GM21360 (cell line): Measurements from ENCODE around the gene SETD6.

ENCODE experiments used
- ATAC-seq: cut with Tn5 transposase; IDR thresholded peaks from one replicate; pipeline ENCODE4 v1.9.1; 2021; ENCODE audit warnings: mild to moderate bottlenecking, moderate library complexity; ENCODE audit not compliant: unreplicated experiment

SETD6 gene

DNA sequence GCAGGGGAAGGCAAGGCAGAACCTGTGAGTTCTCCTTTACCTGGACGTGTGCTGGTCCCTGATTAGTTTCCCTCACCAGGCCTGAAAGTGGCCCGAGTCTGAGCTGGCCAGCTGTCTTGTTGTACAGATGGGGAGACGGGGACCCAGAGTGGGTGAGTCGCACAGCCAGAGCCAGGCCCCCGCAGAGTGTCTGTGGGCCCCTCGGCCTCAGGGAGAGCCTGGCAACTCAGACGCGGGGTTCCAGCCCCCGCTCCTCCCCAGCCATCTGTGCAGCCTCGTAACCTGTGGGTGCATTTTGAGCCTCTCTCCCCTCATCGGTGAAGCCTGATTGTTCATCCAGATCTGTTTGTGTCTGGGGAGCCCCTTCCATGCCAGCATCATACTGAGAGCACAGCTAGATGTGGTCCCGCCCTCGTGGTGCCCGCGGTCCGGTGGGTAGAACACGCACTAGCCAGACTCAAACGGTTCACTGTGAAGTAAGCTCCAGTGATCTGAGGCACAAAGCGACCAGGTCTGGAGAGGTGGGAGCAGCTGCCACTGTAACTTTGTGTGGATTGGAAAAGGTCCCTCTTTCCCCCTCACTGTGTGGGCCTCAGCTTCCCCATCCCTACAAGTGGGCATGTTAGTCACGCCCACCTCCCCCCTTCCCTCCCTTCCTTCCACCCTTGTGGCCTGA lies 21.4 kb upstream of the SETD6 start:
- no peak for ATAC-seq

DNA sequence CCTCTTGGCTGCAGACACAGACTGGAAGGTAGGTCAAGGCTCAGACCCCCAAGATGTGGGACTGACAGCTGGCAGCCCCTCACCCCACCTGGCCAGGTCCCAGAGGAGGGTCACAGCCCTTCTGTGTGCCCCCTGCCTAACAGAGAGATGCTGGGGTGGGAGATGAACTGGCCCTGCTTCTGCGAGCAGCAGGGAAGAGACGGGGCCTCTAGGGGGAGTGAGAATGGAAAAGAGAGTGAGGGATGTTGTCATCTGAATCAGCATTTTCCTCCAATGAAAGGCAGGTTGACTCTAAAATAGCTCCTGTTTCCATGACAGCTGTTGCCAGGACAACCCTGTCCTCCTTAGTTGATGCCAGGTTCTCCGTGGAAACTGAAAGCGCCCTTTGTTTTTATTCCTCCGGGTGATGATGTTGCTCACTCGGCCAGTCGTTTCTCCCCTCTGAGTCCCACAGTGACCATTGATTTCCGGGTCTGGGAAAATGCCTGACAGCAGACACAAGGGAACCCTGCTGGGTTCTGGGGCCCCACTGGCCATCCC lies 20.3 kb upstream of the SETD6 start:
- ATAC-seq = peak; percentile 68

DNA sequence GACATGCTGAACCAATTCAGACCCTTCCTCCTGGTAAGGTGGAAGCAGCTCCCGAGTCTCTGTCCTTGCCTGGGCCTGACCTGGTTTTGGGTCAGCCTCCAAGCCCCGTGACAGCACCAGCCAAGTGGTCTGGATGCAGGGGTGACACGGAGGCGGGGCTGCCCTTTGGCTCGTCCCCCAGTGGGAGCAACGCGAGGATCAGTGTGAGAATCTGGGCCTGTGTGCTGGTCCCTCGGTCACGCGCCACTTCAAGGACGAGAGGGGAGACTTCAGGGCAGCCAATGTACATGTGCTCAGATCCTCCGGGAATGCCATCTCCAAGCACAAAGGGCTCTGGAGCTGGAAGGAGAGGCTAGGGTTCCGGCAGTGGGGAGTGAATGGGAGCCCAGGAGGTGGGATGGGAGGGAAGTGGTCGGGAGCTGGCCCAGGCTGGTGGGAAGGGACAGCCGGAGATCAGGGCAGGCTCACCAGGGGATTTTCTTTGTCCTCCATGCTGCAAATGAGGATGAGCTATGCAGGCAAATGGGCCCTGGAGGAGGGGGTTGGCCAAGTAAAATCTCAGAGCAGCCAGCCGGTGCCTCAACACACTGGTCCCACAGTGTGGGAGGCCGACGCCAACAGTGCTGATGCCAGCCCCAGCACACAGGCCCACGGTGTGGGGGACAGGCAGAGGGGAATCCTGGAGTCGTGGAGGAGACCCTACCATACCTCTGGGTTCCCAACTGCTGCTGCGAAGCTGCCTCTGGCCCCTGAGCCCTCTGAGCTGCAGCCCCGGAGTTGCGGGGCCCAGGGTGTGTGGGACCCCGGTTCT lies 19.6 kb upstream of the SETD6 start:
- no peak for ATAC-seq

DNA sequence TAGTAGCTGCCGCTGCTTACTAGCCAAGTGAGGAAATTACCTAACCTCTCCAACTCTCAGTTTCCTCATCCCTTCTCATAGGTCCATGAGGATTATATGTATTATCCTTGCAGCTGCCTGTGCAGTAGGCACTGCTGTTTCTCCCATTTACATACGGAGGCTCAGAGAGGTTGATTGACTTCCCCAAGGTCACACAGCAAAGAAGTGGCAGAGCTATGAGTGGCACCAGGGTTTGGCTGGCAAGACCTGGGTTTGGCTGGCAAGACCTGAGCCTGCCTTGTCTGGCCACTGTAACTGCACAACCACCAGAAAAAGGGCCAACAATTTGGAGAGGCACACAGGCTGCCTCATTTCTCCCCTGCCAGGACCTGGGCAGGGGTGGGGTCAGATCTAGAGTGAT lies 17.8 kb upstream of the SETD6 start:
- ATAC-seq = no peak

DNA sequence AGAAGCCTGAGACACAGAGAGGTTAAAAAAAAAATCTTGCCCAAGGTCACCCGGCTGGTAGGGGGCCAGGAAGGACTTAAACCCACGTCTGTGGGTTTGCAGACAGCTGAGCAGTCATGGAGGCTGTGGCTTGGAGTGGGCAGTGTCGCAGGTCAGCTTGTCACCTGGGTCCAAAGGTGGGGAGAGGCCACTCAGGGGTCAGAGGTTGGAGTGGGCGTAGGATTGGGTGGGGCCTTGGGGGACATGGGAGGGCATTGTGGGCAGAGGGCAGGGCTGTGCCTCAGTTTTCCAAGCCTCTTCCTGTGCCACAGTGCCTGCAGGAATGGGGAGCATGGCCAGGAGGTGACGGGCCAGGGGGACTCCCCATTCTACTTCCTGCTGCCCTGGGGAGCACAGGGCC lies 17.4 kb upstream of the SETD6 start:
- ATAC-seq = no peak

DNA sequence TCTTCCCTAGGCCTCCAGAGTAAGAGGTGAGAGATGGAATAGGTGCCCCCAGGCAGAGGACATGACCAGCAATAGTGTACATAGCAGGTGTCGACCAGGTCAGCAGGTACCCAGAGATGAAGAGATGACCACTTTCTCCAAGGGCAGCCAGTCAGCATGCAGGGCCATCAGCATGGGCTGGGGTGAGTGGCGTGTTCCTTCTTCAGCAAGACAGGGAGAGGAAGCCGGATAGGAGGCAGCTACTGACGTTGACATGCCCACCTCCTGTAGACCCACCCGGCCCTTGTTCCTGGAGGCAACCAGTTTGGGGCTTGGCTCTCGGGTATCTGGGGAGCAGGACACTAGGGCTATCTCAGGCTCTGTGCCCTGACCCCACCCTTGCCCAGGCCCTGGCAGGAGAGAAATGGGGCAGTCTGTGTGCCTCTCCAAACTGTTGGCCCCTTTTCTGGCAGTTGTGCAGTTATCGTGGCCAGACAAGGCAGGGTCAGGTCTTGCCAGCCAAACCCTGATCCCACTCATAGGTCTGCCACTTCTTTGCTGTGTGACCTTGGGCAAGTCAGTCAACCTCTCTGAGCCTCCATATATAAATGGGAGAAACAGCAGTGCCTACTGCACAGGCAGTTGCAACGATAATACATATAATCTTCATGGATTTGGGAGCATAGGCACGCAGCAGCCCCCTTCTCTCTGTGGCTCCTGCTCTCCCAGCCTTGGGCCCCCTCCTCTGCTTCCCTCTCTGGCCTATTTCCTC lies 16.8 kb upstream of the SETD6 start:
- ATAC-seq = no peak

DNA sequence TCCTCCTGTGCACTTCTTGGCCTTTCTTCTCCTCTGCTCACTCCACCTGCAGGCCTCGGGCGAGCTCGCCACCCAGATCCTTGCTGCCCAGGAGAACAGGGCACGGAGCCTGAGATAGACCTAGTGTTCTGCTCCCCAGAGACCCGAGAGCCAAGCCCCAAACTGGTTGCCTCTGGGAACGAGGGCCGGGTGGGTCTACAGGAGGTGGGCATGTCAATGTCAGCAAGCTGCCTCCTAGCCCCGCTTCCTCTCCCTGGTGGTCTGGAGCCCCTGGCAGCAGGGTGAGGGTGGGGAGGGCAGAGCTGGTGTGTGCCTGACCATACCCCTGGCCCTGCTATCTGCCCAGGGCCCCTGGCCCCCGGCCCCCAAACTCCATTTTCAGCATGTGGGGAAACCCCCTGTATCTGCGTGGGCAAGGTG lies 16.2 kb upstream of the SETD6 start:
- no peak for ATAC-seq

DNA sequence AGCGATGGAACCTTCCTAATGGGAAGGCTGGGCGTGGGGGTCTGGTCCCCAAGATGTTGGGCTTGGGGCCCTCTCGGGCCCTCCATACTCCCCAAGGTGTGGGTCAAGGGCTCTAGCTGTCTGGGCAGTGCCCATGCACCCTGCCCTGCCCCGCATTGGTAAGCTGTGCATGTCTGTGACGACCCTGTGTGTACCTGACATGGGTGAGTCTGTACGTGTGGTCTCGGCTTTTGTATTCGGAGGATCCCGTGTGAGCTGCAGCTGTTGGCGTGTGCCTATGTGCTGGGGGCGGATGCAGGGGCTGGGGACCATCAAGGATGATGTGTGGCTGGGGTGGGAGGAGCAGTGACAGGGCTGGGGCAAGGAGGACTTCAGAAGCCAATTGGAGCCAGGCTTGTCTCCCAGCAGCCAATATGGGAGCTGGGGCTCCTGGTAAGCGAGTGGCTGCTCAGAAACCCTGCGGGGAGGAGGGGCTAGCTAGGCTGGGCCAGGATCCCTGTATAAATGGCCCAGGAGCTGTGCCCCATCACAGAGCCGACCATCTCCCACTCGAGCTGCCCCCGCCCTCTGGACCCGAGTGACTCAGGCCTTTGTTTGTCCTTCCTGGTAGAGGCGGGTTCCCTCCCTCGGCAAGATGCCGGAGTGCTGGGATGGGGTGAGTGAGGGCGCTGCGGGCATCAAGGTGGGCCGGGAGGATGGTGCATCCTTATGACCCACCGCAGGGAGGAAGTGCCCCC lies 15.5 kb upstream of the SETD6 start, which contains the start of gene NDRG4:
TSS of gene NDRG4 (plus strand) at position 529 of the 737 bp plus-strand sequence. CDS start at position 635, 106 bp downstream.
- no peak for ATAC-seq

DNA sequence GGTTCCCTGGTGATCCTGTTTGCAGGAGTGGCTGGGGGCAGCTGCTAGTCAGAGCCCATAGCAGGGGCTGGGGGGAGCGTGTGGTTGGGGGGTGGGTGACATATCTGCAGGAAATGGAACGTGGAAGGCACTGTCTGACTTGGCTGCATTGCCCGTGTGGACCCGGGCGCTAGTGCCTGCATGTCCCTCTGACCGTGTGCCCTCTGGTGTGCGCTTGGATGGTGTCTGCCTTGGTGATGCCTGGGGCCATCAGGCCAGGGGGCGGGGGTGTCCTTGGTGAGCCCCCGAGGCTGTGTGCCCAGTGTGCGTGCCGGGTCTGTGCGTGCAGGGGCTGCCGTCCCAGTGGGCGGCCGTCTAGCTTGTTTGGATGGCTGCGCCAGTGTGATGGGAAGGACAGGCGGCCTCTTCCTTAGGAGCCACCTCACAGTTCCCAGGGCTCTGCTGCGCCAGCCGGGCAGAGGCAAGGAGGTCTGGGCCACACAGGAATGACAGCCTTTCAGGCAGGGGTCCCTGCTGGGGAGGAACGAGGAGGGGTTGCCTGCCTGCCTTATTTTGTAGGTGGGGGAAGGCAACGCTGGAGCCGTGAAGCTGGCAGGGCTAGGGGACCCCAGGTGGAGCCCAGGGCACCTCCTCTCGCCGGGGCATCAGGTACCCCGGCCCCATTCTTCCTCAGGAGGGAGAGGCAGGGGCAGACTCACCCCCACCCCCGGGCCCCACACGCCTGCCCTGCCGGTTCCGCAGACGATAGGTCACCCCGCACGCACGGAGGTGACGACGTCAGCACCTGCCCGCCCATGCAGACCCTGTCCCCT lies 14.7 kb upstream of the SETD6 start:
- no peak for ATAC-seq

DNA sequence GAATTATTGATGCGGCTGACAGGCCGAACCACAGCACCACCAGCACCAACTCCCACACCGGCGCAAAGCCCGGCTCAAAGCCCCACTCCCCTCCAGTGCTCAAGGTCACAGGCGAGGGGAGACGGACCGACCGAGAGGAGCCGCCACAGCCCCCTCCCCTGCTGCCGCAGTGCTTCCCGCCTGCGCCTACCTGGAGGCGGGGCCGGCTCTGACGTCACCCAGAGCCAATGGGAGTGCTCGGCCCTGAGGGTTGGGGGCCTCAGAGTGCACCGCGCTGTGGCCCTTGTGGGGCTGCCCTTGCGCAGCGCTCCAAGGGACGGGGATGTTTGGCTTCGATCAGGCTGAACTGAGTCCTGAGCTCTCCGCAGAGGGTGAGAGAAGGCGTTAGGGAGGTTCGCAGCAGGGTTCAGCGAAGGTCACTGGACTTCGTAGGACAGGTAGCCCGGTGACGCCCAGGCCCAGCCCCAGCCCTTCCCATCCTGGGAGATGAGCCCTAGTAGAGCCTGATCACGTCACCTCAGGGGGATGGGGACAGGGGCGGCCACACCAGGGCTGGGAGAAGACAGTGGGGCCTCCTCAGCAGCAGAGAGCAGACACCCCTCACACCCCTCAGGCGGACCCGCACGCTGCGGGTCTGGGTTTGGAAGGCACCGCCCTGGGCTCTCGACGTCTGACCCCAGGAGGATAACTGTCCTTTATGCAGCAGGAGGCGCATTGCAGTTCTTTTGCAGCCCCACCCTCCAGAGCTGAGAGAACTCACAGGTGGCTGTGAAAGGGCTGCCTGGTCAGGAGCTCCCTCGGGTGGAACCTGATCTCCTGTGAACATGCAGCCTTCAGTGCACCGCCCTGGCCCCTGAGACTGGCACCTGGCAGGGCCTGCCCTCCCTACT lies 13.8 kb upstream of the SETD6 start:
- no peak for ATAC-seq

DNA sequence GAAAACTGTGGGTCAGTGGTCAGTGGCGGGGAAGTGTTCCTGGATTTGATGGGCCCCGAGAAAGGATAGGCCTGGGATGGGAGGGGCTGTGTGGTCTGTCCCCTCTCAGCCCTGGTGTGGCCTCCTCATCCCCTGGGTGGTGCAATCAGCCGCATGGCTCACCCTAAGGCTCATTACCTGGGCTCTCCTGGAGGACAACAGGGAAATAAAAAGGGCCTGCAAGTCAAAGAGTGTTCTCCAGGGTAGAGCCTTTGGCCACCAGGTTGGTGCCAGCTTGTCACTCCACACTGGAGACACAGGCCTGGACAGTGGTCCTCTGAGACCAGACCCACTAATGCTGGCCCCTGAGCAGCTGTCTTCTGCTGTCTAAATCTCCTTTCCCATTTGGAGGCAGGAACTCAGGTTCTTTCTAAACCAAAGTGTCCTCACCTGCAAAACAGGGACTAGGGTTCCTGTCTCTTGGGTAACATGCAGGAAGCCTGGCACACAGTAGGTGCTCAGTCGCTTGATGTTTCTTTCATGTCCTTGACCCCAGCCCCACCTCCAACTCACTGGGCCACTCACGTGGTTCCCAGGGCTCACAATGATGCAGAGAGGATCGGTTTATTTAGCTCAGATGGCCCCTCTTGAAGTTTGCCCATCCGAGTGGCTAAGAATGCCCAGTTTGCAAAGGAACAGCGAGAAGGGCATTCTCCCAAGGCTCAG lies 12.9 kb upstream of the SETD6 start:
- ATAC-seq = no peak

DNA sequence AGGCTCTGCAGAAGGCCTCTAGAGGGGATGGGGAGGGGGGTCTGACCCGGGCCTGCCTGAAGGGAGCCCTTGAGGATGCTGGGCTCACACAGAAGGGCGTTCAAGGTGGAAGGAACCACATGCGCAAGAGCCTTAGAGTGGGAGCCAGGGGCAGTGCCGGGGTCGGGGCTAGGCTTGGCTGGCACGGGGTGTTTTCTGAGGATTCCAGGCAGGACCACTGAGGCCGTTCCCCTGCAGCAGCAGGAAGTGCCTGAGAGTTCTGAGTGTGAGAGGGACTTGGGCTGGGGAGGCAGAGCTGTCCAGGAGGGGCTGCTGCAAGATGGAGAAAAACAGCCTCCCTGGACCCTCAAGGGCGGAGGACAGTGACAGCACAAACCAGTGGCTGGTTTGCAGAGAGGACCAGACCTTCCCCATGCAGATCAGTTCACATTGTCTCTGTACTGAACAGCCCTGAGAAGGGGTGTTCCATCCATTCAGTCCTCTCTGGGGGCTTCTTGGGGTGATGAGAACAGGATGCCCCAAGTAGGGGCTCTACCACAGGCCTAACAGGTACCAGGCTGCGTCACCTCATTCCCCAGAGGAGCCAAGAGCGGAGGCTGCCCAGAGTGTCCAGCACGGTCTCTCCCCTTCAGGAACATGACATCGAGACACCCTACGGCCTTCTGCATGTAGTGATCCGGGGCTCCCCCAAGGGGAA lies 12.0 kb upstream of the SETD6 start:
- no peak for ATAC-seq

DNA sequence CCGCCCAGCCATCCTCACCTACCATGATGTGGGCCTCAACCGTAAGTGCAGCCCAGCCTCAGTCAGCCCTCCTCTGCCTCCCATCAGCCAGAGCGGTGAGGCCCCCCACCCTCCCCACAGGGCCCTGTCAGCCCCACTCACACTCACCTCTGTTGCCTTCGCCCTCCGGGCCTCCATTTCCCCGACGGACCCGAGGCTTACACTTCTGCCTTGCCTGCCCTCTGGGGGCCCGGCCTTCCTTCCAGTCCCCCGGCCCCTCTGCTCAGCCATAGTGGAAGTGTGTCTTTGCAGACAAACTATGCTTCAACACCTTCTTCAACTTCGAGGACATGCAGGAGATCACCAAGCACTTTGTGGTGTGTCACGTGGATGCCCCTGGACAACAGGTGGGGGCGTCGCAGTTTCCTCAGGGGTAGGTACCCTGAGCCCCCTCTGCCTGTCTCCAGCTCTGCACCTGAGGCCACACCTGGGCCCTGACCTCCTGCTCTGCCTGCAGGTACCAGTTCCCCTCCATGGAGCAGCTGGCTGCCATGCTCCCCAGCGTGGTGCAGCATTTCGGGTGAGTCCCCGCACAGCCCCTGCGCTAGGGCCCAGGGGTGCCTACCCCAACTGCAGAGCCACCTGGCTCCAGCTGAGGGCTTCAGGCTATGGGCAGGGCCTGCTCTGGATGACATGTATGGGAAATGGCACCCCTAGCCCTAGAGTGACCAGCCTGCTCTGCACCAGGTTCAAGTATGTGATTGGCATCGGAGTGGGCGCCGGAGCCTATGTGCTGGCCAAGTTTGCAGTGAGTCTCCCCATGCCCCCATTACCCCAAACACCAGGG lies 11.2 kb upstream of the SETD6 start:
- no peak for ATAC-seq

DNA sequence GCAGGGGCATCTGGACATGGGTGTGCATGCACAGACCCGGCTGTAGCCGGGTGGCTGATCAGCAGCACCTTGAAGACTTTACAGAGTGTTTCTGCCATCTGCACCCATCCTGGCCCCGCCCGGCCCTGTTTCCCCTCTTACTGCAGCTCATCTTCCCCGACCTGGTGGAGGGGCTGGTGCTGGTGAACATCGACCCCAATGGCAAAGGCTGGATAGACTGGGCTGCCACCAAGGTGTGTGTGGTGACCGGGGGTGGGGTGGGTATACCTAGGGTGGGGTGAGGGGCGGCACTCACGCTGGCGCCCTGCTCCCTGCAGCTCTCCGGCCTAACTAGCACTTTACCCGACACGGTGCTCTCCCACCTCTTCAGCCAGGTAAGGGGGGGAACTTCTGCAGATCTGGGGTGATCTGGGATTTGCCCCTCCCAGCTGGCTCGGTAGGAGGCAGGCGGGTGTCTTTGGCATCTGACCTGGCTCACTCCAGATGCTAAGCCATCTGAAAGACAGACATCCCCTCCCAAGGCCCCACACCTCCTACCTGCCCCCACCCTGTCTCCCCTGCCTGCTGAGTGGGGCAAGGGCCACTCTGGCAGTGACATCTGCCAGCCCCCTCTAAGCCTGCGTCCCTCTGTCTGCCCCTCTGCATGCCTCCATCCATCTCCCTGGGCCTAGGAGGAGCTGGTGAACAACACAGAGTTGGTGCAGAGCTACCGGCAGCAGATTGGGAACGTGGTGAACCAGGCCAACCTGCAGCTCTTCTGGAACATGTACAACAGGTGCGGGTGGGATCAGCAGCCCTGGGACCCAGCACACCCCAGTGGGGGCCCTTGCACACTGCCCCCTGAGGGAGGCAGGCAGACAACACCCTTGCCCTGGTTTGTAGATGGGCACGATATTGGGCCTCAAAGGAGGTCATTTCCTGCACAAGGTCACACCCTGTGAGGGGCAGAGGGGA lies 8.8 kb upstream of the SETD6 start:
- no peak for ATAC-seq

DNA sequence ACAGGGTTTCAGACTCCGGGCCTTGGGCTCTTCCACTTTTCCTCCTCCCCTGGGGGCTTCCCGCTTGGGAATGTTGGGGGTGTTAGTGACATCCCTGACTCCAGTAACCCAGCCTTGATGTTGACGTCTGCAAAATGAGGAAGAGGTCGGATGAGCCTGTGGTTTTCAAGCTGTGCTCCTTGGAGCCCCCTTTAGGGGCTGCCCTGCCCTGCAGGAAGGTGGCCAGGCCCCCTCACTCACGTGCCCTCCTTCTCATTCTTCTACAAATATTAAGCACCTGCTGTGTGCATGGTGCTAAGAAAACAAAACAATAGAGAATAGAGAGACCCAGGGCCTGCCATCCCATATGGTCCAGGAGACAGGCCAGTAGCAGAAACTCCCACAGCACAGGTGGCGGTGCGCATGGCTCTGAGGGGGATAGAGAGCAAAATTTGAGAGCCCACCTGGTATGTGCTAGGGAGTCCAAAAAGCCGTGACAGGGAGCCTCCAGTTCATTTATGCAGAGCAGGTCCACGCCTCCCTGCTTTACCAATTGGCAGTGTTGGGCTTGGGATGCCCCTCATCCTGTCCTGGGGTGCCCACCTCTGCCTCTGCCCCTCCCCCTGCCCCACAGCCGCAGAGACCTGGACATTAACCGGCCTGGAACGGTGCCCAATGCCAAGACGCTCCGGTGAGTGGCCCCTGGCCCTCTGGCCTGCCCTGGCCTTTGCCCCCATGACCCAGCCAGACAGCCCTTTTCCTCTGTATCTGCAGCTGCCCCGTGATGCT lies 7.9 kb upstream of the SETD6 start:
- ATAC-seq = no peak
